HepG2 (cell line): ENCODE results near the gene AKR1A1. TPM values are rescaled to one million over a fixed set of nuclear protein-coding genes. Genes with fewer than 3 reads are reported as not detected.
A peak's percentile ranks its signal among the peaks of the same experiment; 100 is the strongest.

Experiments
- AGO1 ChIP-seq: fragments of 200-400 bp; formaldehyde crosslinking; IDR thresholded peaks from 2 replicates; pipeline ENCODE4 v1.6.1; 2017; ENCODE audit warnings: mild to moderate bottlenecking, low read depth, low read length, moderate library complexity; ENCODE audit not compliant: poor library complexity, severe bottlenecking
- CENPBD1 ChIP-seq: sonication (generic); formaldehyde crosslinking; IDR thresholded peaks from 2 replicates; pipeline ENCODE4 v1.8.0; 2022; ENCODE audit warnings: missing genetic modification reagents, low read depth, mild to moderate bottlenecking, borderline replicate concordance
- HBP1 ChIP-seq: IDR thresholded peaks from 2 replicates; pipeline ENCODE4 v1.6.1; 2016; ENCODE audit warnings: low read depth, control low read depth
- IRF1 ChIP-seq: sonication (generic); formaldehyde crosslinking; IDR thresholded peaks from 2 replicates; pipeline ENCODE4 v1.4.0; 2020; ENCODE audit warnings: low read depth, mild to moderate bottlenecking, missing genetic modification reagents
- KDM1A ChIP-seq: IDR thresholded peaks from 2 replicates; pipeline ENCODE4 v1.6.1; 2016; ENCODE audit warnings: missing compliant biosample characterization
- KDM2A ChIP-seq: sonication (generic); formaldehyde crosslinking; IDR thresholded peaks from 2 replicates; pipeline ENCODE4 v1.4.0; 2020; ENCODE audit warnings: low read depth, missing genetic modification reagents, borderline replicate concordance
- MIER2 ChIP-seq: IDR thresholded peaks from 2 replicates; pipeline ENCODE4 v1.6.1; 2016; ENCODE audit warnings: missing biosample characterization, missing genetic modification reagents
- MNT ChIP-seq: fragments of 450-650 bp; IDR thresholded peaks from 2 replicates; pipeline ENCODE4 v1.6.1; 2016
- MTA3 ChIP-seq: sonication (generic); formaldehyde crosslinking; IDR thresholded peaks from 2 replicates; pipeline ENCODE4 v1.4.0; 2020; ENCODE audit warnings: missing genetic modification reagents
- NR1H2 ChIP-seq: sonication (generic); formaldehyde crosslinking; IDR thresholded peaks from 2 replicates; pipeline ENCODE4 v1.8.1; 2022; ENCODE audit warnings: low read depth, missing genetic modification reagents, borderline replicate concordance
- SAP130 ChIP-seq: IDR thresholded peaks from 2 replicates; pipeline ENCODE4 v1.6.1; 2016; ENCODE audit warnings: low read depth
- ZNF121 ChIP-seq: sonication (generic); formaldehyde crosslinking; IDR thresholded peaks from 2 replicates; pipeline ENCODE4 v1.5.0; 2020; ENCODE audit warnings: mild to moderate bottlenecking, missing genetic modification reagents
- polyA plus RNA-seq, 8 experiments: library from polyadenylated mRNA; depleted of rRNA in 3 of 8; stranded (reverse) in 7 of 8; unstranded in 1 of 8; fragments of >200 nt; fragmentation: Illumina TruSeq in 4 of 8; extraction: Trizol in 4 of 8; gene quantifications; 2 replicates each; pipeline versions ENCODE4 v1.2.1 to v1.2.3, GENCODE V29; 2011 to 2016; ENCODE audit warnings: low read depth in 4 of 8, missing spikeins in 1 of 8, mixed read lengths in 1 of 8; ENCODE audit not compliant: insufficient read depth in 1 of 8
- total RNA-seq, 5 experiments: library from RNA; depleted of rRNA; stranded (reverse); fragments of >200 nt; fragmentation: Illumina TruSeq; extraction: Trizol; gene quantifications; 2 replicates each; pipeline ENCODE4 v1.2.3, GENCODE V29; 2016; ENCODE audit warnings: low read depth in 1 of 5

Gene AKR1A1
- total and polyA plus RNA-seq, 2 of the 13 experiments (the other 11 are each of a cell fraction or from before 2014, with no cell fraction given): 181 to 217 TPM

- TF ChIP-seq AGO1 (no peak), ZNF121 (CRISPR knock-in tag) (peak; percentile 87), KDM2A (CRISPR knock-in tag) (no peak), MTA3 (CRISPR knock-in tag) (no peak), KDM1A (CRISPR knock-in tag) (no peak), HBP1 (CRISPR knock-in tag) (no peak), CENPBD1 (CRISPR knock-in tag) (no peak), NR1H2 (CRISPR knock-in tag) (no peak), MNT (peak; percentile 55; the same call in 1 of the 2 replicates), IRF1 (CRISPR knock-in tag) (no peak), MIER2 (CRISPR knock-in tag) (no peak), SAP130 (CRISPR knock-in tag) (peak; percentile 24; the same call in 1 of the 2 replicates)
These were observed 3.6 kb downstream of the AKR1A1 start (continued) for GRCh38 chr1:45554198-45554597.
